GM21367 (cell line): Measurements from ENCODE around the gene TPRG1L.

ENCODE experiments used
- ATAC-seq: cut with Tn5 transposase; IDR thresholded peaks from one replicate; pipeline ENCODE4 v1.9.1; 2021; ENCODE audit not compliant: unreplicated experiment

The TPRG1L gene

GRCh38 chr1:3627515-3628253, 2.9 kb downstream of the TPRG1L start:
- ATAC-seq, result no peak

- ATAC-seq, result no peak
These were observed 3.6 kb downstream of the TPRG1L start for GRCh38 chr1:3628445-3628844.

GRCh38 chr1:3629561-3630160, 4.8 kb downstream of the TPRG1L start:
- no peak for ATAC-seq

GRCh38 chr1:3630161-3630611, 5.4 kb downstream of the TPRG1L start:
- no peak for ATAC-seq

- ATAC-seq, result no peak
These were observed 6.1 kb downstream of the TPRG1L start for GRCh38 chr1:3630914-3631313.

GRCh38 chr1:3631320-3632260, 6.8 kb downstream of the TPRG1L start:
- no peak for ATAC-seq

GRCh38 chr1:3632298-3632697, 7.5 kb downstream of the TPRG1L start:
- no peak for ATAC-seq

GRCh38 chr1:3632716-3633343, 8.0 kb downstream of the TPRG1L start:
- ATAC-seq, result no peak

- no peak for ATAC-seq
These were observed 8.7 kb downstream of the TPRG1L start for GRCh38 chr1:3633344-3634058.

GRCh38 chr1:3634059-3634800, 9.4 kb downstream of the TPRG1L start:
- ATAC-seq, result no peak

- no peak for ATAC-seq
These were observed 11.3 kb downstream of the TPRG1L start for GRCh38 chr1:3636080-3636479.

- no peak for ATAC-seq
These were observed 11.7 kb downstream of the TPRG1L start for GRCh38 chr1:3636531-3636930.

- ATAC-seq, result no peak
These were observed 13.2 kb downstream of the TPRG1L start for GRCh38 chr1:3638027-3638426.

GRCh38 chr1:3638676-3639075, 13.9 kb downstream of the TPRG1L start:
- no peak for ATAC-seq

- ATAC-seq, result no peak
These were observed 14.6 kb downstream of the TPRG1L start for GRCh38 chr1:3639397-3639911.

GRCh38 chr1:3640121-3640837, 15.5 kb downstream of the TPRG1L start:
- no peak for ATAC-seq

GRCh38 chr1:3641046-3641760, 16.4 kb downstream of the TPRG1L start:
- no peak for ATAC-seq

GRCh38 chr1:3641816-3642215, 17.0 kb downstream of the TPRG1L start:
- ATAC-seq, result no peak
